K562 (cell line): Measurements from ENCODE around the gene PTPN1. TPM values are rescaled to one million over a fixed set of nuclear protein-coding genes. Genes with fewer than 3 reads are reported as not detected.

ENCODE experiments used
- ARID1B ChIP-seq: fragments of 450-650 bp; IDR thresholded peaks from 2 replicates; pipeline ENCODE4 v1.6.1; 2016; ENCODE audit warnings: antibody characterized with exemption, mild to moderate bottlenecking, inconsistent platforms
- FOXK2 ChIP-seq, 2 experiments: fragments of 450-650 bp; IDR thresholded peaks in 1 of 2; conservative IDR thresholded peaks in 1 of 2; 2 replicates each; pipeline ENCODE4 v1.6.1; 2016; ENCODE audit warnings: low read depth in 2 of 2, mild to moderate bottlenecking in 1 of 2
- NR2C1 ChIP-seq, 2 experiments: fragments of 450-650 bp; IDR thresholded peaks; 2 replicates each; pipeline ENCODE4 v1.6.1; 2017; ENCODE audit warnings: mild to moderate bottlenecking in 2 of 2, antibody characterized with exemption in 1 of 2, inconsistent platforms in 1 of 2, missing compliant biosample characterization in 1 of 2, missing genetic modification characterization in 1 of 2
- PKNOX1 ChIP-seq: fragments of 450-650 bp; IDR thresholded peaks from 2 replicates; pipeline ENCODE4 v1.6.1; 2016
- PRMT5 ChIP-seq: sonication (generic); formaldehyde crosslinking; IDR thresholded peaks from 2 replicates; pipeline ENCODE4 v1.5.0; 2020; ENCODE audit warnings: missing genetic modification reagents
- RAD51 ChIP-seq: fragments of 450-650 bp; IDR thresholded peaks from 2 replicates; pipeline ENCODE4 v1.7.1; 2016; ENCODE audit warnings: low read depth, mild to moderate bottlenecking, borderline replicate concordance
- SMARCE1 ChIP-seq: fragments of 450-650 bp; IDR thresholded peaks from 2 replicates; pipeline ENCODE4 v1.7.1; 2016; ENCODE audit warnings: mild to moderate bottlenecking
- ZSCAN29 ChIP-seq: fragments of 450-650 bp; IDR thresholded peaks from 2 replicates; pipeline ENCODE4 v1.6.1; 2017
- polyA plus RNA-seq, 8 experiments: library from polyadenylated mRNA; depleted of rRNA in 4 of 8; stranded (reverse) in 5 of 8; unstranded in 3 of 8; fragments of >200 nt; fragmentation: Nextera tagmentation in 2 of 8; fragmentation: Illumina TruSeq in 1 of 8; extraction: Ambion mirVana in 2 of 8; extraction: Trizol in 1 of 8; gene quantifications; 2 replicates each; pipeline versions ENCODE4 v1.2.1 to v1.2.3, GENCODE V29; 2011 to 2014; ENCODE audit warnings: inconsistent platforms in 1 of 8, missing spikeins in 1 of 8
- total RNA-seq, 7 experiments: library from RNA; depleted of rRNA in 6 of 7; stranded (reverse); fragments of >200 nt in 6 of 7; fragmentation: Illumina TruSeq in 2 of 7; extraction: Trizol in 2 of 7; gene quantifications; 2 replicates each; pipeline versions ENCODE4 v1.2.1 to v1.2.3, GENCODE V29; 2011 to 2021; ENCODE audit warnings: low replicate concordance in 1 of 7
- TF ChIP-seq, protein P1 (sequence below): fragments of 450-650 bp; conservative IDR thresholded peaks from 2 replicates; pipeline ENCODE4 v1.6.1; 2016; ENCODE audit warnings: missing genetic modification characterization, low read depth, mild to moderate bottlenecking, control low read depth, missing compliant biosample characterization
- TF ChIP-seq, protein P2 (sequence below): fragments of 450-650 bp; IDR thresholded peaks from 2 replicates; pipeline ENCODE4 v1.6.1; 2016; ENCODE audit warnings: mild to moderate bottlenecking, moderate library complexity
- TF ChIP-seq, protein P3 (sequence below): fragments of 450-650 bp; conservative IDR thresholded peaks from 2 replicates; pipeline ENCODE4 v1.6.1; 2016; ENCODE audit warnings: missing genetic modification characterization, low read depth, mild to moderate bottlenecking, missing compliant biosample characterization, moderate library complexity

Gene PTPN1
- total and polyA plus RNA-seq, 9 of the 15 experiments (the other 6 are each of a cell fraction or from before 2014, with no cell fraction given): 11.0 to 85.3 (median 54.0) TPM

GRCh38 chr20:50504231-50504823 is 5.9 kb upstream of the PTPN1 start (continued):
- TF ChIP-seq, protein P1, sequence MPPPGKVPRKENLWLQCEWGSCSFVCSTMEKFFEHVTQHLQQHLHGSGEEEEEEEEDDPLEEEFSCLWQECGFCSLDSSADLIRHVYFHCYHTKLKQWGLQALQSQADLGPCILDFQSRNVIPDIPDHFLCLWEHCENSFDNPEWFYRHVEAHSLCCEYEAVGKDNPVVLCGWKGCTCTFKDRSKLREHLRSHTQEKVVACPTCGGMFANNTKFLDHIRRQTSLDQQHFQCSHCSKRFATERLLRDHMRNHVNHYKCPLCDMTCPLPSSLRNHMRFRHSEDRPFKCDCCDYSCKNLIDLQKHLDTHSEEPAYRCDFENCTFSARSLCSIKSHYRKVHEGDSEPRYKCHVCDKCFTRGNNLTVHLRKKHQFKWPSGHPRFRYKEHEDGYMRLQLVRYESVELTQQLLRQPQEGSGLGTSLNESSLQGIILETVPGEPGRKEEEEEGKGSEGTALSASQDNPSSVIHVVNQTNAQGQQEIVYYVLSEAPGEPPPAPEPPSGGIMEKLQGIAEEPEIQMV (tag): 0 out of 2 replicates have a peak, but pooled peaks have one; percentile 29
- no peak for TF ChIP-seq PRMT5
- TF ChIP-seq NR2C1 (IDR thresholded peaks at IDR 0.05): no peak
- 0 out of 2 replicates have a peak, but pooled peaks have one; percentile 19 for TF ChIP-seq NR2C1 (tag; IDR thresholded peaks at IDR 0.05)
- peak; percentile 51 to 59; a peak in 2 of 4 replicates for TF ChIP-seq FOXK2 (conservative IDR thresholded peaks at IDR 0.05 in 1 of 2, IDR thresholded peaks at IDR 0.05 in 1 of 2; ENCODE audit: low read depth in 2 of 2)
- peak; percentile 33; the same call in 1 of the 2 replicates for TF ChIP-seq SMARCE1
- TF ChIP-seq ZSCAN29: no peak
- TF ChIP-seq, protein P2, sequence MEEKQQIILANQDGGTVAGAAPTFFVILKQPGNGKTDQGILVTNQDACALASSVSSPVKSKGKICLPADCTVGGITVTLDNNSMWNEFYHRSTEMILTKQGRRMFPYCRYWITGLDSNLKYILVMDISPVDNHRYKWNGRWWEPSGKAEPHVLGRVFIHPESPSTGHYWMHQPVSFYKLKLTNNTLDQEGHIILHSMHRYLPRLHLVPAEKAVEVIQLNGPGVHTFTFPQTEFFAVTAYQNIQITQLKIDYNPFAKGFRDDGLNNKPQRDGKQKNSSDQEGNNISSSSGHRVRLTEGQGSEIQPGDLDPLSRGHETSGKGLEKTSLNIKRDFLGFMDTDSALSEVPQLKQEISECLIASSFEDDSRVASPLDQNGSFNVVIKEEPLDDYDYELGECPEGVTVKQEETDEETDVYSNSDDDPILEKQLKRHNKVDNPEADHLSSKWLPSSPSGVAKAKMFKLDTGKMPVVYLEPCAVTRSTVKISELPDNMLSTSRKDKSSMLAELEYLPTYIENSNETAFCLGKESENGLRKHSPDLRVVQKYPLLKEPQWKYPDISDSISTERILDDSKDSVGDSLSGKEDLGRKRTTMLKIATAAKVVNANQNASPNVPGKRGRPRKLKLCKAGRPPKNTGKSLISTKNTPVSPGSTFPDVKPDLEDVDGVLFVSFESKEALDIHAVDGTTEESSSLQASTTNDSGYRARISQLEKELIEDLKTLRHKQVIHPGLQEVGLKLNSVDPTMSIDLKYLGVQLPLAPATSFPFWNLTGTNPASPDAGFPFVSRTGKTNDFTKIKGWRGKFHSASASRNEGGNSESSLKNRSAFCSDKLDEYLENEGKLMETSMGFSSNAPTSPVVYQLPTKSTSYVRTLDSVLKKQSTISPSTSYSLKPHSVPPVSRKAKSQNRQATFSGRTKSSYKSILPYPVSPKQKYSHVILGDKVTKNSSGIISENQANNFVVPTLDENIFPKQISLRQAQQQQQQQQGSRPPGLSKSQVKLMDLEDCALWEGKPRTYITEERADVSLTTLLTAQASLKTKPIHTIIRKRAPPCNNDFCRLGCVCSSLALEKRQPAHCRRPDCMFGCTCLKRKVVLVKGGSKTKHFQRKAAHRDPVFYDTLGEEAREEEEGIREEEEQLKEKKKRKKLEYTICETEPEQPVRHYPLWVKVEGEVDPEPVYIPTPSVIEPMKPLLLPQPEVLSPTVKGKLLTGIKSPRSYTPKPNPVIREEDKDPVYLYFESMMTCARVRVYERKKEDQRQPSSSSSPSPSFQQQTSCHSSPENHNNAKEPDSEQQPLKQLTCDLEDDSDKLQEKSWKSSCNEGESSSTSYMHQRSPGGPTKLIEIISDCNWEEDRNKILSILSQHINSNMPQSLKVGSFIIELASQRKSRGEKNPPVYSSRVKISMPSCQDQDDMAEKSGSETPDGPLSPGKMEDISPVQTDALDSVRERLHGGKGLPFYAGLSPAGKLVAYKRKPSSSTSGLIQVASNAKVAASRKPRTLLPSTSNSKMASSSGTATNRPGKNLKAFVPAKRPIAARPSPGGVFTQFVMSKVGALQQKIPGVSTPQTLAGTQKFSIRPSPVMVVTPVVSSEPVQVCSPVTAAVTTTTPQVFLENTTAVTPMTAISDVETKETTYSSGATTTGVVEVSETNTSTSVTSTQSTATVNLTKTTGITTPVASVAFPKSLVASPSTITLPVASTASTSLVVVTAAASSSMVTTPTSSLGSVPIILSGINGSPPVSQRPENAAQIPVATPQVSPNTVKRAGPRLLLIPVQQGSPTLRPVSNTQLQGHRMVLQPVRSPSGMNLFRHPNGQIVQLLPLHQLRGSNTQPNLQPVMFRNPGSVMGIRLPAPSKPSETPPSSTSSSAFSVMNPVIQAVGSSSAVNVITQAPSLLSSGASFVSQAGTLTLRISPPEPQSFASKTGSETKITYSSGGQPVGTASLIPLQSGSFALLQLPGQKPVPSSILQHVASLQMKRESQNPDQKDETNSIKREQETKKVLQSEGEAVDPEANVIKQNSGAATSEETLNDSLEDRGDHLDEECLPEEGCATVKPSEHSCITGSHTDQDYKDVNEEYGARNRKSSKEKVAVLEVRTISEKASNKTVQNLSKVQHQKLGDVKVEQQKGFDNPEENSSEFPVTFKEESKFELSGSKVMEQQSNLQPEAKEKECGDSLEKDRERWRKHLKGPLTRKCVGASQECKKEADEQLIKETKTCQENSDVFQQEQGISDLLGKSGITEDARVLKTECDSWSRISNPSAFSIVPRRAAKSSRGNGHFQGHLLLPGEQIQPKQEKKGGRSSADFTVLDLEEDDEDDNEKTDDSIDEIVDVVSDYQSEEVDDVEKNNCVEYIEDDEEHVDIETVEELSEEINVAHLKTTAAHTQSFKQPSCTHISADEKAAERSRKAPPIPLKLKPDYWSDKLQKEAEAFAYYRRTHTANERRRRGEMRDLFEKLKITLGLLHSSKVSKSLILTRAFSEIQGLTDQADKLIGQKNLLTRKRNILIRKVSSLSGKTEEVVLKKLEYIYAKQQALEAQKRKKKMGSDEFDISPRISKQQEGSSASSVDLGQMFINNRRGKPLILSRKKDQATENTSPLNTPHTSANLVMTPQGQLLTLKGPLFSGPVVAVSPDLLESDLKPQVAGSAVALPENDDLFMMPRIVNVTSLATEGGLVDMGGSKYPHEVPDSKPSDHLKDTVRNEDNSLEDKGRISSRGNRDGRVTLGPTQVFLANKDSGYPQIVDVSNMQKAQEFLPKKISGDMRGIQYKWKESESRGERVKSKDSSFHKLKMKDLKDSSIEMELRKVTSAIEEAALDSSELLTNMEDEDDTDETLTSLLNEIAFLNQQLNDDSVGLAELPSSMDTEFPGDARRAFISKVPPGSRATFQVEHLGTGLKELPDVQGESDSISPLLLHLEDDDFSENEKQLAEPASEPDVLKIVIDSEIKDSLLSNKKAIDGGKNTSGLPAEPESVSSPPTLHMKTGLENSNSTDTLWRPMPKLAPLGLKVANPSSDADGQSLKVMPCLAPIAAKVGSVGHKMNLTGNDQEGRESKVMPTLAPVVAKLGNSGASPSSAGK: peak; percentile 8; the same call in 1 of the 2 replicates
- TF ChIP-seq ARID1B: peak; percentile 58; the same call in 1 of the 2 replicates
- TF ChIP-seq PKNOX1: 0 out of 2 replicates have a peak, but pooled peaks have one; percentile 33
- TF ChIP-seq, protein P3, sequence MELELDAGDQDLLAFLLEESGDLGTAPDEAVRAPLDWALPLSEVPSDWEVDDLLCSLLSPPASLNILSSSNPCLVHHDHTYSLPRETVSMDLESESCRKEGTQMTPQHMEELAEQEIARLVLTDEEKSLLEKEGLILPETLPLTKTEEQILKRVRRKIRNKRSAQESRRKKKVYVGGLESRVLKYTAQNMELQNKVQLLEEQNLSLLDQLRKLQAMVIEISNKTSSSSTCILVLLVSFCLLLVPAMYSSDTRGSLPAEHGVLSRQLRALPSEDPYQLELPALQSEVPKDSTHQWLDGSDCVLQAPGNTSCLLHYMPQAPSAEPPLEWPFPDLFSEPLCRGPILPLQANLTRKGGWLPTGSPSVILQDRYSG: 0 out of 2 replicates have a peak, but pooled peaks have one; percentile 47
- TF ChIP-seq RAD51: peak; percentile 45; the same call in 1 of the 2 replicates
